Measurements from ENCODE around the gene KIF2A.

KIF2A gene

GRCh38 chr5:62316176-62316502 is 10.1 kb downstream of the KIF2A start:
- no peaks in the 10 kb centered on the region for H3K4me1 ChIP-seq

GRCh38 chr5:62317810-62318209 is 11.8 kb downstream of the KIF2A start:
- H3K4me3 ChIP-seq (ENCODE audit: low read depth, low read length) = no peak overlapping the region
- H3K79me2 ChIP-seq = peaks cover 24% of the 10 kb centered on the region
- H3K9ac ChIP-seq = no peak overlapping the region
- H3K27me3 ChIP-seq (ENCODE audit: control insufficient read depth, insufficient read depth, low read length) = no peaks in the 10 kb centered on the region
- no peak overlapping the region for H3K4me2 ChIP-seq (ENCODE audit: low read length)
- no peaks in the 10 kb centered on the region for H3K36me3 ChIP-seq (ENCODE audit: control insufficient read depth, insufficient read depth, low read length)
- no peak overlapping the region for H2AFZ ChIP-seq
- H3K4me1 ChIP-seq = no peaks in the 10 kb centered on the region
- TF ChIP-seq CTCF (IDR thresholded peaks at IDR 0.05) = no peak
- H3K9me3 ChIP-seq (ENCODE audit: control insufficient read depth, low read length) = no peaks in the 10 kb centered on the region
- H3K27ac ChIP-seq = no peak overlapping the region

More at GRCh38 chr5:62316176-62316502, 10.1 kb downstream of the KIF2A start:
- Histone ChIP-seq H3K79me2 (peaks cover 24% of the 10 kb centered on the region), H3K9me3 (ENCODE audit: control insufficient read depth, low read length) (no peaks in the 10 kb centered on the region), H3K36me3 (ENCODE audit: control insufficient read depth, insufficient read depth, low read length) (no peaks in the 10 kb centered on the region), H3K9ac (no peak overlapping the region), H3K27me3 (ENCODE audit: control insufficient read depth, insufficient read depth, low read length) (no peaks in the 10 kb centered on the region), H3K4me3 (ENCODE audit: low read depth, low read length) (no peak overlapping the region), H2AFZ (no peak overlapping the region), H3K4me2 (ENCODE audit: low read length) (no peak overlapping the region), H3K27ac (no peak overlapping the region)
- TF ChIP-seq CTCF (IDR thresholded peaks at IDR 0.05) = no peak

GRCh38 chr5:62322484-62322883 is 16.5 kb downstream of the KIF2A start:
- H3K79me2 ChIP-seq = peaks cover 11% of the 10 kb centered on the region
- TF ChIP-seq CTCF (IDR thresholded peaks at IDR 0.05) = no peak
- H3K9me3 ChIP-seq (ENCODE audit: control insufficient read depth, low read length) = no peaks in the 10 kb centered on the region
- no peak overlapping the region for H3K27ac ChIP-seq
- H3K4me2 ChIP-seq (ENCODE audit: low read length) = no peak overlapping the region
- H3K9ac ChIP-seq = no peak overlapping the region
- H3K36me3 ChIP-seq (ENCODE audit: control insufficient read depth, insufficient read depth, low read length) = no peaks in the 10 kb centered on the region
- H3K4me1 ChIP-seq = no peaks in the 10 kb centered on the region
- no peak overlapping the region for H3K4me3 ChIP-seq (ENCODE audit: low read depth, low read length)
- H2AFZ ChIP-seq = no peak overlapping the region
- no peaks in the 10 kb centered on the region for H3K27me3 ChIP-seq (ENCODE audit: control insufficient read depth, insufficient read depth, low read length)

GRCh38 chr5:62326302-62326701 is 20.3 kb downstream of the KIF2A start:
- Histone ChIP-seq H3K4me1 (no peaks in the 10 kb centered on the region), H3K4me2 (ENCODE audit: low read length) (no peak overlapping the region), H3K9me3 (ENCODE audit: control insufficient read depth, low read length) (no peaks in the 10 kb centered on the region)

More at GRCh38 chr5:62326302-62326701, 20.3 kb downstream of the KIF2A start:
- Histone ChIP-seq H3K9ac (no peak overlapping the region), H3K36me3 (ENCODE audit: control insufficient read depth, insufficient read depth, low read length) (no peaks in the 10 kb centered on the region), H3K27me3 (ENCODE audit: control insufficient read depth, insufficient read depth, low read length) (no peaks in the 10 kb centered on the region), H3K27ac (no peak overlapping the region), H3K4me3 (ENCODE audit: low read depth, low read length) (no peak overlapping the region), H3K79me2 (peaks cover 9% of the 10 kb centered on the region), H2AFZ (no peak overlapping the region)
- TF ChIP-seq CTCF (IDR thresholded peaks at IDR 0.05) = no peak
